GM18907 (cell line): Measurements from ENCODE around the gene POLDIP2.

Experiments
- ATAC-seq: cut with Tn5 transposase; IDR thresholded peaks from one replicate; pipeline ENCODE4 v1.9.1; 2021; ENCODE audit warnings: mild to moderate bottlenecking, moderate library complexity; ENCODE audit not compliant: unreplicated experiment

The POLDIP2 gene

DNA sequence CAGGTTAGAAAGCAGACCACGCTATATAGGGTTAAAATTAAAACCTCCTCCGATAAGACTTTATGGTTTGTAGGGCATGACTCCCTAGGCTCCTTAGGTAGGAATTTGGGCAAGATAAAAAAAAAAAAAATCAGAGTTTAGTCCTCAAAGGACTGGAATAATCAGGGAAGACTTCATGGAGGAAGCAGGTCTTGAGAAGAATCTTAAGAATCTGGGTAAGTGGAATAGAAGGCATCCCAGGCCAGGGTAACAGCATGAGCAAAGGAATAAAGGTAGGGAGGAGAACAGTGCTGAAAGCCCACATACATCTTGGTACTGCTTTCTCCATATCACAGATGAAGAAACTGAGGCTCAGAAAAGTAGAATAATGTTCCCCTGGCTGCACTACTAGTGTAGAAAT, 33.2 kb upstream of the POLDIP2 start:
- no peak for ATAC-seq

DNA sequence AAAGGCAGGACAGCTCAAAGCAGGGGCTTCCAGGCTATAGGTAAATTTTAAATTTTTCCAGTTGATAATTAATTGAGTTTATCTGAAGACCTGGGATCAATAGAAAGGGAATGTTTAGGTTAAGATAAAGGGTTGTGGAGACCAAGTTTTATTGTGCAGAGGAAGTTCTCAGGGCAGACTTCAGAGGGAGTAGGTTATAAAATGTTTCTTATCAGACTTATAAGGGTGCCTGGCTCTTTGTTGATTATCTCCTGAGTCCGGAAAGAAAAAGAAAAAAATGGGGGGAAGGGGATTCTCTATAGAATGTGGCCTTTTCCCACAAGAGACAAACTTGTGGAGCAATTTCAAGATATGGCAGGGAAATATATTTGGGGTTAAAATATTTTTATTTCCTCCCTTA, 32.8 kb upstream of the POLDIP2 start:
- ATAC-seq, result no peak

DNA sequence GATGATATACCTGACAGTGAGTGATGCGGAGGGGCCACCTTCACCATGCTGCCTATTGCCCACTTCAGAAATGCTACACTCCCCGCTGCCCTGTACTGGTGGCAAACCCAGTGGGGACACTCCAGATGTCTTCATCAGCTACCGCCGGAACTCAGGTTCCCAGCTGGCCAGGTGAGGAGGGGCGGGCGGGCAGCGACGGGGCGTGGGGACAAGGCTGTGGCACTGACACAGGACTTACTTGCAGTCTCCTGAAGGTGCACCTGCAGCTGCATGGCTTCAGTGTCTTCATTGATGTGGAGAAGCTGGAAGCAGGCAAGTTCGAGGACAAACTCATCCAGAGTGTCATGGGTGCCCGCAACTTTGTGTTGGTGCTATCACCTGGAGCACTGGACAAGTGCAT, 30.8 kb upstream of the POLDIP2 start:
- no peak for ATAC-seq

DNA sequence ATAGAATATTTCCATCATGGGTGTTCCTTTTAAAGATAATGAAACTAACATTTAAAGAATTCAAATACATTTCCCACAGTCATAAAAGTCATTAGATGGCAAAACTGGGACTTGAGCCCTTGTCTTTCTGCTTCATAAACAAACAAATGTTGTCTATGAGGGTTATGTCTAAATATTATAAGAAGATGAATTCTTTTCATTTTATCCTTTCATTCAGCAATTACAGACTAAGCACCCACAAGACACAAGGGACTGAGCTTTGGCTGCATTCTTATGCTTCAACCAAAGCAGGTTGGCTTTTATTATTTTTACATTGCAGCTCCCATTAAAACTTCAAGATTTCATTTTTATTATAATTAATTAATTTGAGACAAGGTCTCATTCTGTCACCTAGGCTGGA, 29.1 kb upstream of the POLDIP2 start:
- no peak for ATAC-seq

DNA sequence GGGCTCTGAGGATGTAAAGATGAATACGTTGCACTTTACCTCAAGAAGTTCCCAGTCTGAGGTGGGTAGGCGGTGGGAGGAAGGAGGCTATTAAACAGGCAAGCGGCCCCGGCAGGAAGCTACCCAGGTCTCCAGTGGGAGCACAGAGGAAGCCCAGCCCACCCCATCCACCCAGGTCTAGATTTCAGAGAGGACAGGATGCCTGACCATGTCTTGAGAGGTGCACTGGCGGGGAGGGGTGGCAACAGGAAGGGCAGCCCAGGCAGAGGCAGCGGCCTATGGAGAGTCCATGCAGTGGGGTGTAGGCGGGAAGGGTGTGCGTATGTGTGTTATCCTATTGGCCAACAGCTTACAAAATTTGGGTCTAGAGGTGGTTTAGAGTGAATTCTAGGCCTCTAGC, 28.1 kb upstream of the POLDIP2 start:
- ATAC-seq, result no peak

DNA sequence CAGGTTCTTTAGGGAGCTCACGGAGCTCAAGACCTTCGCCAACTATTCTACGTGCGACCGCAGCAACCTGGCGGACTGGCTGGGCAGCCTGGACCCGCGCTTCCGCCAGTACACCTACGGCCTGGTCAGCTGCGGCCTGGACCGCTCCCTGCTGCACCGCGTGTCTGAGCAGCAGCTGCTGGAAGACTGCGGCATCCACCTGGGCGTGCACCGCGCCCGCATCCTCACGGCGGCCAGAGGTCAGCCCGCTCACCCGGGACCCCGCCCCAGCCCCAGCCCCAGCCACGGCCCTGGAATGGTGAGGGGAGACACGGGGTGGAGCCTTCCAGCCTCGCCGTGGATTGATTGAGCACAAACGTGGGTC, 27.7 kb upstream of the POLDIP2 start:
- ATAC-seq, result peak; percentile 27

DNA sequence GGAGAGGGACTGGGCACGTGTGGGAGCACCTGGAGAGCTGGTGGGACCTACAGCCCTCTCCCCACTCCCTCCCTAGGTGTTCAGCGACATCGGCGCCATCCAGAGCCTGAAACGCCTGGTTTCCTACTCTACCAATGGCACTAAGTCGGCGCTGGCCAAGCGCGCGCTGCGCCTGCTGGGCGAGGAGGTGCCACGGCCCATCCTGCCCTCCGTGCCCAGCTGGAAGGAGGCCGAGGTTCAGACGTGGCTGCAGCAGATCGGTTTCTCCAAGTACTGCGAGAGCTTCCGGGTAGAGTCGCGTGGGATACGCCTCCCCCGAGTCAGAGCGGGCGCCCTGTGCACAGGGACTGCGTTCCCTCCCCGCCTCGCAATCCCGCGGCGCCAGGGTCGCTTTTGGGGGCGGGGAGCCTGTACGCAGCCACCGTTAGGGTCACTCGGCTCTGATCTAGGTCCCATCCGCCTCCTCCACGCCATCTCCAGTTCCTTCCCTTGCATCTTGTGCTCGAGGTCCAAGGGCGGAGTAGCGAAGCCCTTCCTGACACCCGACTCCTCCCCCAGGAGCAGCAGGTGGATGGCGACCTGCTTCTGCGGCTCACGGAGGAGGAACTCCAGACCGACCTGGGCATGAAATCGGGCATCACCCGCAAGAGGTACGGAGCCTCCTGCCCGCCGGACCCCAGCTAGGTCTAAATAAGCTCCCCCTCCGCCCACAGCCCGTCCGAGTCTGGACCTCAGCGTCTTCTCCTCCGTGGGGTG, 27.1 kb upstream of the POLDIP2 start:
- ATAC-seq, result peak; percentile 71

DNA sequence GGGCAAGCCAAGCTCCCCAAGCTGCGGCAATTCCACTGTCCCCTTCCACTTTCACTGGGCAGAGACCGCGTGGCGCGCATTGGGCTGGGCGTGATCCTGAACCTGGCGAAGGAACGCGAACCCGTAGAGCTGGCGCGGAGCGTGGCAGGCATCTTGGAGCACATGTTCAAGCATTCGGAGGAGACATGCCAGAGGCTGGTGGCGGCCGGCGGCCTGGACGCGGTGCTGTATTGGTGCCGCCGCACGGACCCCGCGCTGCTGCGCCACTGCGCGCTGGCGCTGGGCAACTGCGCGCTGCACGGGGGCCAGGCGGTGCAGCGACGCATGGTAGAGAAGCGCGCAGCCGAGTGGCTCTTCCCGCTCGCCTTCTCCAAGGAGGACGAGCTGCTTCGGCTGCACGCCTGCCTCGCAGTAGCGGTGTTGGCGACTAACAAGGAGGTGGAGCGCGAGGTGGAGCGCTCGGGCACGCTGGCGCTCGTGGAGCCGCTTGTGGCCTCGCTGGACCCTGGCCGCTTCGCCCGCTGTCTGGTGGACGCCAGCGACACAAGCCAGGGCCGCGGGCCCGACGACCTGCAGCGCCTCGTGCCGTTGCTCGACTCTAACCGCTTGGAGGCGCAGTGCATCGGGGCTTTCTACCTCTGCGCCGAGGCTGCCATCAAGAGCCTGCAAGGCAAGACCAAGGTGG, 24.0 kb upstream of the POLDIP2 start:
- no peak for ATAC-seq

DNA sequence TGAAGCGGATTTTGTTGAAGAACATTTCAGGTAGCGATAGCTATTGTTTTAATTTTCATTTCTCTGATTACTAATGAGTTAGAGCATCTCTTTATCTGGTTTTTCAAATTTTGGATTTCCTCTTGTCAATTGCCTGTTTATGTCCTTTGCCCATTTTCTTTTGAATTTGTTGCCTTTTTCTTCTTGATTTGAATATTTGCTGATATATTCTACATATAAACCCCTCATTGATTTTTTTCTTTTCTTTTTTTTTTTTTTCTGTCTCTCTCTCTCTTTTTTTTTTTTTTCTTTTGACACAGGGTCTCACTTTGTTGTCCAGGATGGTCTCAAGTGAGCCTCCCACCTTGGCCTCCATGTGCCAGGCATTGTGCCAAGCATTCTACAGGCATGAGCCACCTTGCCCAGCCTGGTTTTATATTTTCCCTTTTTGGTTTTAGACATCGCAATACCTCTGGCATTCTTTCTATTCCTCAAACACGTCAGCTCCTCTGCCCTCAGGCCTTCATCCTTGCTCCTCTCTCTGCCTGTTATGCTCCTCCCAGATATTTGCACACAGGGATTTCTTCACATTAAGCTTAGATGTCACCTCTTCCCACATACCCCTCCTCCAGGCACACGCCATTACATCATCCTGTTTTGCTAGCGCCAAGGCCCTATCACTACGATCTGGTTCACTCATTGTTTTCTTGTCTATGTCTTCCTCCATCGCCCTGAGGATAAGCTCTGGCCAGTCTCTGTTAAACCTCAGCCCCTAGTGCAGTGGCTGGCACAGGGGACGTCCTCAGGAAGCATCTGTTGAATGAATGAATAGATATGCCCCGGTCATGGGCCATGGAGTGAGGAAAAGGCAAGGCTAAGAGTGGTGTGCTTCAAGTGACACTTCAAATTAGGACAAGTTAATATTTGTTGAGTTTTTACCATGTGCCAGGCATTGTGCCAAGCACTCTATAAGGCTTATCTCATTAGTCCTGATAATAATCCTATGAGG, 22.8 kb upstream of the POLDIP2 start:
- ATAC-seq, result no peak

DNA sequence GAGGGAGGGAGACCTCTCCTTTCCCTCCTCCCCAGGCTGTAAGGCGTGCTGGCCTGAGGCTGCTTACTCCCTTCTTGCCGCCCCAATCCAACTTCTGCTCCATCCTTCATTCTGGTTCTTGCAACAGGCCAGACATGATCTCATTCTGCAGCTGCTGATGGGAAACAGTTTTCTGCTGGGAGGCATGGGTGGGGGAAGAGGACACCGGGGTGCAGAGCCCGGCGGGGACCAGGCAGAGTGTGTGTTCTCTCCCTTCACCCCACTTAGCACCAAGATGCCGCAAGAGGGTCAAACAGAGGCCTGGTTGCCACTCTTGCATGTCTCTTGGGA, 15.6 kb upstream of the POLDIP2 start:
- no peak for ATAC-seq

DNA sequence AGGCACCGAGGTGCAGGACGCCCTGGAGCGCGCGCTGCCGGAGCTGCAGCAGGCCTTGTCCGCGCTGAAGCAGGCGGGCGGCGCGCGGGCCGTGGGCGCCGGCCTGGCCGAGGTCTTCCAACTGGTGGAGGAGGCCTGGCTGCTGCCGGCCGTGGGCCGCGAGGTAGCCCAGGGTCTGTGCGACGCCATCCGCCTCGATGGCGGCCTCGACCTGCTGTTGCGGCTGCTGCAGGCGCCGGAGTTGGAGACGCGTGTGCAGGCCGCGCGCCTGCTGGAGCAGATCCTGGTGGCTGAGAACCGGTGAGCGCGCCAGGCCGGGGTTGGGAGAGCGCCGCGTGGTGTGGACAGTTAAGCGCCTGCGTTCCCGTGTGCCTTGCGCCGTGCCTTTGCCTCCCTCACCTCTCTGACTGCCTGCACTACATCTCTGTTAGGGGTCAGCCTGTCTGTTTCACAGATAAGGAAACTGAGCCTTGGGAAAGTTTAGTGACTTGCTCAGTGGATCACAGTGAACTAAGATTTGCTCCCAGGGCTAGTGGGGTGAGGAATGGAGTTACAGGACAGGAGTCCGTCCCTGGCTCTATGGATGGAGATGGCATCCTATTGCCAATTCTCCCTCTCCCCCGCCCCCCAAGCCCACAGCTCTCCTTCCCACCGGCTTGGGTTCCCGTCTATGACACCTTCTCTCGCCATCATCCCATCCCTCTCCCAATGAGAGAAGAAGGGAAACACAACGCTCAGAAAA, 15.0 kb upstream of the POLDIP2 start:
- ATAC-seq, result peak; percentile 12

DNA sequence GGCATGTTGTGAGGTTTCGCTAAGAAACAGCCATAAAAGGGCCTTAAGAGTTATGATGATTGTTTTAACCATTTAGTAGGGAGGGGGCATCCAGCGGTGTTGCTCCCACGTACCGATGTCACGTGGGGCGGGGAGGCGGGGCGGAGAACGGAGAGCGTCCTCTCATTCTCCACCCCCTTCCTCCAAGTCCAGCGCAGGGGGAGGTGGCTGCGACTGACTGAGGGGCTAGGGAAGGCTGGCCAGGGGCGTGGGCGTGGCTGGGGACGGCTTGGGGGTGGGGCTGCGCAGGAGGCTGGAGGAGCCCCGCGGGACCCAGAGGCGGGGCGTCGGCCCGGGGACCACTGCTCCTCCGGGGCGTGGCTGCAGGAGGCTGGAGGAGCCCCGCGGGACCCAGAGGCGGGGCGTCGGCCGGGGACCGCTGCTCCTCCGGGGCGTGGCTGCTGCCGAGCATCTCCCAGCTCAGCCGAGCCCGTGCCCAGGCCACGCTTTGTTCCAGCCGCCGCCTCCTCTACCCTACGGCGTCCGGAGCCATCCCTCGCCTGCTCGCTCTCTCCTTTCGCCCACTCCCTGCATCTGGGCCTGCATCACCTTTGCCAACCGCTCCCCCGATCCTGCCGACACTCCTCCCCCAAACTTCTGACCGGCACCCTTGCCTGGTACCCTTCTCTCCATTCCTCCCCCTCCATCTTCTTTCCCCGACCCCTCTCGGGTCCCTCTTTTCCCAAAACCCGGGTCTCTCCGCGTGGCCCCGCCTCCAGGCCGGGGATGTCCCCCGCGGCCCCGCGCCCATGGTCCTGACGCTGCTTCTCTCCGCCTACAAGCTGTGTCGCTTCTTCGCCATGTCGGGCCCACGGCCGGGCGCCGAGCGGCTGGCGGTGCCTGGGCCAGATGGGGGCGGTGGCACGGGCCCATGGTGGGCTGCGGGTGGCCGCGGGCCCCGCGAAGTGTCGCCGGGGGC, 14.2 kb upstream of the POLDIP2 start, which contains the start of gene SARM1:
TSS of gene SARM1 (plus strand) at position 450 of the 958 bp plus-strand sequence. CDS start at position 789, 339 bp downstream.
- peak; percentile 85 for ATAC-seq

DNA sequence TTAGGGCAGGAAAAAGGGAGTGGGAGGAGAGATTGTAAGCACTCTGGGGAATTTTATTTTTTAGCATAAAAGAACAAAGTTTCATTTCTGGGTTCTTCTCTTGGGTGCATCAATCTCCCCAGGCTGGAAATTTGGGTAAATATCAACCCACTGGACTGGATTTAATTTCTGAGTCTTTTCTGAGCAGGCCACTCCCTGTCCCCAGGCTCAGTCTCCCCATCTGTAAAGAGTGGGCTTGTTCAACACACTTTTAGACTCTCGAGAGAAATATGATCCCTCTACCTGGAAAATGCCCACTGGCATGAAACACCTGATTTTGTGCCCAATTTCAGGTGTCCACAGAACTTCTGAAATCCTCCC, 13.4 kb upstream of the POLDIP2 start:
- ATAC-seq, result no peak

DNA sequence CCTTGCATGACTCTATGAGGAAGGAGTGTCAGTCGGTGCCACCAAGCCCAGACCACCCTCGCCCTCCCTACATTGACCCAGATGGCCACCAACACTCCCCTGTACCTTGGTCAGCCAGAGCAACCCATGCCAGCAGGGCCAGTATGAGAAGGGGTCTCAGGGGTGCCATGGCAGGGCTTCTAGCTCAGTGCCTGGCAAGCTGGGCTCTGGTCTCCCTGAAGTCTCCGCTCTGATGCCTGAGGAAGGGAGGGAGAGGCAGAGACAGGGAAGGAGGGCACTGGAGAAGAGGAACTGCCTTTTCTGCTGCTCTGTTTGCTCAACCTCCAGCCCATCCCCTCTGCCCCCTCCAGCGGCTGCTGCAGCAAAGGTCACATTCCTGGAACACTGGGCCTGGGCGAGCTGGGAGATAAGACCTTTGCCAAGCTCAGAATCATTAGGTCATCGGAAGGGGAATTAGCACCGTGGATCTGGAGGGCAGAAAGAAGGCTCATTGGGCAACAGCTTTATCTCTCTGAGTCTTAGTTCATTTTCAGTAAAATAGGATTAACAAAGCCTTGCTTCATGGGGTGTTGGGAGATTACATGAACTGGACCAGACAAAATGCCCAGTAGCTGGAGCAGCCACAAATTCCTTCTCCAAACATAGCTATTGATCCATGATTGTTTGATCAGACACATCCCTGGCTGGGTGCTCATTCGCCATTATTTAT, 12.9 kb upstream of the POLDIP2 start, which contains the start of gene VTN:
TSS of gene VTN (minus strand) at position 273 of the 709 bp plus-strand sequence. CDS start at position 169, 104 bp downstream.
- ATAC-seq, result no peak

DNA sequence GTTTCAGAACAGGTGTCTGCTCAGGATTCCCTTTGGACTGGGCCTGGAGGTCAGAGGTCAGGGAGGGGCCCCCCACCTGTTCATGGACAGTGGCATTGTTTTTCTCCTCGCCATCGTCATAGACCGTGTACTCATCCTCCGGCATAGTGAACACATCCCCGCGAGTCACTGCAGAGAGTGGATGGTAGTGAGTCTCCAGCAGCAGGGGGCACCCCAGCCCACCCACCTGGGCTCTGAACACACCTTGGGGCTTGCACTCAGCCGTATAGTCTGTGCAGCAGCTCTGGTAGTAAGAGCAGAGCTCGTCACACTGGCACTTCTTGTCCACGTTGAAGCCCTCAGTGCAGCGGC, 12.3 kb upstream of the POLDIP2 start:
- ATAC-seq, result no peak

DNA sequence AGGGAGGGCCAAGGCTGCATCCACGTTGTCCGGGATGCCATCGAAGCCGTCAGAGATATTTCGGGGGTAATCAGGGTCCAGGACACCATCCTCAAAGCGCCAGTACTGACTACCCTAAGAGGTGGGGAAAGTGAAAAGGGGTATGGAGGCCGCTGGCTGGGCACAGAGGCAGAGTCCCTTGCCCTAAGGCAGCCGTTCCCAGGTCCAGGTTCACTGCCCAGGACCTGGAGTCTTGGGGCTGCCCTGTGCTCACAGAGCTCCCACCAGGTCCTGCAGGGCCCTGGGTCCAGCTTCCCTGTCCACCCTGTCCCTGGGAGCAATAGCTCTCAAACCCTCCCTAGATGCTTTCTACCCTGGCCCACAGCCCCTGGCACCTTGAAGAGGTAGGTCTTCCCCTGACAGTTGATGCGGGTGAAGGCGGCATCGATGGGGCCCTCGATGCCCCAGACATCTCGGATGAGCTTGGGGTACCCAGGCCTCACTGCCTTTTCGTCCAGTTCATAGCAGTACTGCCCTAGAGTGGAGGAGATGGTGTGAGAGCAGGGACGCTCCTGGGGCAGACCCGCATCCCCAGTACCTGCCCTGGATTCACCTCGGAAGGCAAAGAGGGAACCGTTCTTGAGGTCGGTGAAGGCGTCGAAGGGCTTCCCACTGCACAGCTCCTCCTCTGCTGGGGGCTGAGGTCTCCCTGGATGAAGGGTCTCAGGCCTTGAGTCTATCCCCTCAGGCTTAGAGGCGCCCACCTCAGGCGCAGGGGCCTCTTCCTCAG, 11.8 kb upstream of the POLDIP2 start:
- ATAC-seq, result no peak

DNA sequence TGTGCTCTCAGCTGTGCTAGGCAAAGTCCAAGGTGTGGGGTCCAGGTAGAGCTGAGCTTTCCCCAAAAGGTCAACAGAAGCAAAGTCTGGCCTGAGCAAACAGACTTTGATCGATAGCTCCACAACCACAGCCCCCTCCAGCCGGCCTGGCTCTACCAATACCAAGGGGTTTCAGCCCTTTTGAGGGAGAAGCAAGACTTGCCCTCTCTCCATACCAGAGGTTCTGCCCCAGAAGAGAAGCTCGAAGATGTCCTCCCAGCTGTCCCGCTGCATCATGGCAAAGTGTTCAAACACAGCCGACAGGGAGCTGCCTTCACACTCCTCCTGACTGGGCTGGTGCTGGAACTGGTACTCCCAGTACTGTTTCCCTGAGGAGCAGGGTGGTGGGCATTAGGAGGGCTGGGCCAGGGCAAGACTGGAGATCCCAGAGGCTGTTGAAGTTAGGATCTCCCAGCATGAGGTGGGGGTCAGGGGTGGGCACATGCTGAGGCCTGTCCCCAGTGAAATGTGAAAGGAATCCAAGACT, 11.0 kb upstream of the POLDIP2 start:
- ATAC-seq, result no peak

DNA sequence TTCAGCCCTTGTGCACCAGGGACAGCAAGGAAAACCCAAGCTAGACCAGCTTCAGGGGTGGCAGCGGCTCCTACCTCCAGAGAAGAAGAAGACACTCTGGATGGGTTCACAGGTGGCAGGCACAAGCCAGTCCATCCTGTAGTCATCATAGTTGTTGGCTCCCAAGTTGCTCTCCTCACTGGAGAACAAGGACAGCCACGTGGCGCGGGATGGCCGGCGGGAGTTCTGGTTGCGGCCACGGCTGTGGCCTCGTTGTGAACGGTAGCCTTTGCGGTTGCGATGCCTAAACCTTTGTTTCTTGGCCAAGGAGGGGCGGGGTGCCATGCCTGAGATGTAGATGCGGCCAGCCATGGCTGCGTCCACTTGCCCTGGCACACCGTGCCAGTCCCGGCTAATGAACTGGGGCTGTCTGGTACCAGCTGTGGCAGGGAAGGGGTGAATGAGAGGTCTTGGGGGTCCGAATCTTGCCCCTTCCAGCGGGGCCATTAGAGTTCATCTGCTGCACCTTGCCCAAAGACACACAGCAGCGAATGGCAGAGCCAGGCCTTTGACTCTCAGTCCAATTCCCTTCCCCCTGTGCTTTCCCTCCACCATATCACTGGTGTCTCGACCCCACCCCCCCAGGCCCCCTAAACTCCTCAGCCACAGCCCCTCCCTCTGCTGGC, 10.4 kb upstream of the POLDIP2 start:
- no peak for ATAC-seq
